ENCODE results near the gene RPUSD1.

DNA sequence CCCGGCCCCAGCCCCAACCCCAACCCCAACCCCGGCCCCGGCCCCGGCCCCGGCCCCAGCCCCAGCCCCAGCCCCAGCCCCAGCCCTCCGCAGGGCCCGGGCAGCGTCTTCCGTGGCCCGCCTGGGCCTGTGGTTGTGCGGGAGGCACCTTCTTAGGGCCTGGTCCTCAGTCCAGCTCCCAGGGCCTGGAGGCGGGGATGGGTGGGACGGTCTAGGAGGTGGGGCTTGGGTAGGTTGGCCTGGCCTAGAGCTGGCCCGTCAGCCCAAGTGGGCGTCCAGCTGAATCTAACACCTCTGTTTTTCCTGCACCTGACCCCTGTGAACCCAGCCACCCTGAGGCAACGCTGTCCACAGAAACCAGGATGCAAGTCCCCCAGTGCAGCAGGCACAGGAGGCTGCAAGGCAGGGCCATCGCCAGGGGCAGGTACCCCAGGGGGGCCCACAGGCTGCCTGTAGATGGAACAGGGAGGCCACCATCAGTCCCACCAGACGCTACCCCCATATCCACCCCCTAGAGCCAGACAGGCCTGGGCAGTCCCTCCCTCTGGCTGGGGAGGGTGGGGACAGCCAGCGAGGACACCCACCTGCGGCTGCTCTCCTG lies 18.9 kb downstream of the RPUSD1 start:
- TF ChIP-seq, protein P1, sequence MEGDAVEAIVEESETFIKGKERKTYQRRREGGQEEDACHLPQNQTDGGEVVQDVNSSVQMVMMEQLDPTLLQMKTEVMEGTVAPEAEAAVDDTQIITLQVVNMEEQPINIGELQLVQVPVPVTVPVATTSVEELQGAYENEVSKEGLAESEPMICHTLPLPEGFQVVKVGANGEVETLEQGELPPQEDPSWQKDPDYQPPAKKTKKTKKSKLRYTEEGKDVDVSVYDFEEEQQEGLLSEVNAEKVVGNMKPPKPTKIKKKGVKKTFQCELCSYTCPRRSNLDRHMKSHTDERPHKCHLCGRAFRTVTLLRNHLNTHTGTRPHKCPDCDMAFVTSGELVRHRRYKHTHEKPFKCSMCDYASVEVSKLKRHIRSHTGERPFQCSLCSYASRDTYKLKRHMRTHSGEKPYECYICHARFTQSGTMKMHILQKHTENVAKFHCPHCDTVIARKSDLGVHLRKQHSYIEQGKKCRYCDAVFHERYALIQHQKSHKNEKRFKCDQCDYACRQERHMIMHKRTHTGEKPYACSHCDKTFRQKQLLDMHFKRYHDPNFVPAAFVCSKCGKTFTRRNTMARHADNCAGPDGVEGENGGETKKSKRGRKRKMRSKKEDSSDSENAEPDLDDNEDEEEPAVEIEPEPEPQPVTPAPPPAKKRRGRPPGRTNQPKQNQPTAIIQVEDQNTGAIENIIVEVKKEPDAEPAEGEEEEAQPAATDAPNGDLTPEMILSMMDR (IDR thresholded peaks at IDR 0.05) = no peak
- no peak for TF ChIP-seq POLR2A (IDR thresholded peaks at IDR 0.05; ENCODE audit: low read length)
- TF ChIP-seq, protein P2, sequence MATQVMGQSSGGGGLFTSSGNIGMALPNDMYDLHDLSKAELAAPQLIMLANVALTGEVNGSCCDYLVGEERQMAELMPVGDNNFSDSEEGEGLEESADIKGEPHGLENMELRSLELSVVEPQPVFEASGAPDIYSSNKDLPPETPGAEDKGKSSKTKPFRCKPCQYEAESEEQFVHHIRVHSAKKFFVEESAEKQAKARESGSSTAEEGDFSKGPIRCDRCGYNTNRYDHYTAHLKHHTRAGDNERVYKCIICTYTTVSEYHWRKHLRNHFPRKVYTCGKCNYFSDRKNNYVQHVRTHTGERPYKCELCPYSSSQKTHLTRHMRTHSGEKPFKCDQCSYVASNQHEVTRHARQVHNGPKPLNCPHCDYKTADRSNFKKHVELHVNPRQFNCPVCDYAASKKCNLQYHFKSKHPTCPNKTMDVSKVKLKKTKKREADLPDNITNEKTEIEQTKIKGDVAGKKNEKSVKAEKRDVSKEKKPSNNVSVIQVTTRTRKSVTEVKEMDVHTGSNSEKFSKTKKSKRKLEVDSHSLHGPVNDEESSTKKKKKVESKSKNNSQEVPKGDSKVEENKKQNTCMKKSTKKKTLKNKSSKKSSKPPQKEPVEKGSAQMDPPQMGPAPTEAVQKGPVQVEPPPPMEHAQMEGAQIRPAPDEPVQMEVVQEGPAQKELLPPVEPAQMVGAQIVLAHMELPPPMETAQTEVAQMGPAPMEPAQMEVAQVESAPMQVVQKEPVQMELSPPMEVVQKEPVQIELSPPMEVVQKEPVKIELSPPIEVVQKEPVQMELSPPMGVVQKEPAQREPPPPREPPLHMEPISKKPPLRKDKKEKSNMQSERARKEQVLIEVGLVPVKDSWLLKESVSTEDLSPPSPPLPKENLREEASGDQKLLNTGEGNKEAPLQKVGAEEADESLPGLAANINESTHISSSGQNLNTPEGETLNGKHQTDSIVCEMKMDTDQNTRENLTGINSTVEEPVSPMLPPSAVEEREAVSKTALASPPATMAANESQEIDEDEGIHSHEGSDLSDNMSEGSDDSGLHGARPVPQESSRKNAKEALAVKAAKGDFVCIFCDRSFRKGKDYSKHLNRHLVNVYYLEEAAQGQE (IDR thresholded peaks at IDR 0.05) = no peak
- no peak for TF ChIP-seq RARB (CRISPR knock-in tag; IDR thresholded peaks at IDR 0.05)
- TF ChIP-seq MAFK (IDR thresholded peaks at IDR 0.05; ENCODE audit: partially characterized antibody) = no peak
- TF ChIP-seq CEBPB (IDR thresholded peaks at IDR 0.05) = no peak
- no peak for TF ChIP-seq TFCP2L1 (CRISPR knock-in tag; IDR thresholded peaks at IDR 0.05)
- TF ChIP-seq, protein P3, sequence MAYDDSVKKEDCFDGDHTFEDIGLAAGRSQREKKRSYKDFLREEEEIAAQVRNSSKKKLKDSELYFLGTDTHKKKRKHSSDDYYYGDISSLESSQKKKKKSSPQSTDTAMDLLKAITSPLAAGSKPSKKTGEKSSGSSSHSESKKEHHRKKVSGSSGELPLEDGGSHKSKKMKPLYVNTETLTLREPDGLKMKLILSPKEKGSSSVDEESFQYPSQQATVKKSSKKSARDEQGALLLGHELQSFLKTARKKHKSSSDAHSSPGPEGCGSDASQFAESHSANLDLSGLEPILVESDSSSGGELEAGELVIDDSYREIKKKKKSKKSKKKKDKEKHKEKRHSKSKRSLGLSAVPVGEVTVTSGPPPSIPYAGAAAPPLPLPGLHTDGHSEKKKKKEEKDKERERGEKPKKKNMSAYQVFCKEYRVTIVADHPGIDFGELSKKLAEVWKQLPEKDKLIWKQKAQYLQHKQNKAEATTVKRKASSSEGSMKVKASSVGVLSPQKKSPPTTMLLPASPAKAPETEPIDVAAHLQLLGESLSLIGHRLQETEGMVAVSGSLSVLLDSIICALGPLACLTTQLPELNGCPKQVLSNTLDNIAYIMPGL (CRISPR knock-in tag; IDR thresholded peaks at IDR 0.05; ENCODE audit: borderline replicate concordance) = no peak
